Endodermal cell (in vitro differentiated cells): Measurements from ENCODE around the gene DCBLD1. TPM values are rescaled to one million over a fixed set of nuclear protein-coding genes. Genes with fewer than 3 reads are reported as not detected.

Source experiments
- DNase-seq: peaks from one replicate; pipeline ENCODE4 v3.0.0-alpha.2; 2017
- H3K27ac ChIP-seq: 2 replicates; pipeline ENCODE4 v1.5.1; 2013; ENCODE audit warnings: mild to moderate bottlenecking, low read depth, low read length, moderate library complexity
- H3K27me3 ChIP-seq: 2 replicates; pipeline ENCODE4 v1.6.1; 2013; ENCODE audit warnings: mild to moderate bottlenecking, low read length, moderate library complexity; ENCODE audit not compliant: insufficient read depth, control insufficient read depth, poor library complexity, severe bottlenecking
- H3K36me3 ChIP-seq: 2 replicates; pipeline ENCODE4 v1.7.0; 2013; ENCODE audit warnings: mild to moderate bottlenecking, low read length, moderate library complexity; ENCODE audit not compliant: control insufficient read depth, insufficient read depth
- H3K4me1 ChIP-seq: one replicate; pipeline ENCODE4 v1.7.0; 2013; ENCODE audit warnings: low read length; ENCODE audit not compliant: control insufficient read depth, insufficient read depth
- H3K4me3 ChIP-seq: 2 replicates; pipeline ENCODE4 v1.5.1; 2013; ENCODE audit warnings: mild to moderate bottlenecking, low read length, moderate library complexity
- H3K9ac ChIP-seq: 2 replicates; pipeline ENCODE4 v1.6.1; 2013; ENCODE audit warnings: mild to moderate bottlenecking, low read length, moderate library complexity; ENCODE audit not compliant: poor library complexity, severe bottlenecking; ENCODE audit errors: extremely low read depth
- H3K9me3 ChIP-seq: 2 replicates; pipeline ENCODE4 v1.6.1; 2013; ENCODE audit warnings: mild to moderate bottlenecking, low read length, moderate library complexity; ENCODE audit not compliant: control insufficient read depth
- H3K27ac Mint-ChIP-seq: 2 replicates; pipeline ENCODE4 v1.8.0; 2020; ENCODE audit warnings: mixed read lengths
- H3K27me3 Mint-ChIP-seq: 2 replicates; pipeline ENCODE4 v1.8.0; 2021; ENCODE audit warnings: mild to moderate bottlenecking, mixed read lengths; ENCODE audit not compliant: insufficient read depth
- H3K36me3 Mint-ChIP-seq: 2 replicates; pipeline ENCODE4 v1.8.0; 2020; ENCODE audit warnings: low read depth, mixed read lengths
- H3K4me1 Mint-ChIP-seq: 2 replicates; pipeline ENCODE4 v1.8.0; 2020; ENCODE audit warnings: mixed read lengths
- H3K4me3 Mint-ChIP-seq: 2 replicates; pipeline ENCODE4 v1.8.0; 2020; ENCODE audit warnings: mild to moderate bottlenecking, moderate library complexity, mixed read lengths
- H3K9me3 Mint-ChIP-seq: 2 replicates; pipeline ENCODE4 v1.8.0; 2020; ENCODE audit warnings: mild to moderate bottlenecking, mixed read lengths
- CTCF ChIP-seq: fragments of 200-600 bp; sonication (generic); conservative IDR thresholded peaks from 2 replicates; pipeline ENCODE4 v1.5.0; 2021; ENCODE audit warnings: antibody characterized with exemption, mild to moderate bottlenecking
- WGBS, 2 experiments: methylation state at CpG; one replicate each; pipeline versions ENCODE4 v1.1.5 to v1.1.7; 2013; ENCODE audit warnings: missing lambda C conversion rate in 2 of 2, mixed read lengths in 1 of 2; ENCODE audit not compliant: insufficient coverage in 1 of 2, insufficient read length in 1 of 2; 5-methylcytosine and 5-hydroxymethylcytosine counted together
- total RNA-seq, 2 donors: library from RNA; stranded (reverse); fragmentation: NEBNext Ultra II Directional in 1 of 2; extraction: Animal tissue kit (Norgen Biotek cat#: 25700) in 1 of 2; gene quantifications; 2 replicates in 1 of 2; 3 replicates in 1 of 2; pipeline ENCODE4 v1.2.1, GENCODE V29; 2021

DCBLD1 gene
- total RNA-seq, 2 donors from 2014 or later = 16.2 to 27.9 TPM

DNA sequence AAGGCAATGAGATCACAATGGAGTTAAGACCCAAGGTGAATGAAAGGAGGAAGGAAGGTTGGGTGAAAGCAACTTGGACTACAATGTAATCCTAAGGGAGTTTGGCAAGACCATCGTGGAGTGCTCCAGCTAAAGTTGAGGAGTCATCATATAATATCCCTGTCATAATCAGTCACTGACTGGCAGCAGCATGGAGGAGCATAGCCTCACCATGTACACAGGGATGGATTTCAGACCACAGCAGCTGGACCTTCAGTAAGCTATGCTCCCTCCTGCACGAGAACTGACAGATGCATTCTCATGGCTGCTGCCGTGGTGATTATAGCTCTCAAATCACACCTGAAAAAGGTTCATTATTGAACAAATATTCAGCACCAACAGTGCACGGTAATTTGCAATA, 76.8 kb downstream of the DCBLD1 start:
- Mint-ChIP-seq H3K27me3 (no peaks in the 10 kb centered on the region), H3K9me3 (no peaks in the 10 kb centered on the region), H3K36me3 (peaks cover 12% of the 10 kb centered on the region), H3K4me1 (no peaks in the 10 kb centered on the region), H3K27ac (no peak overlapping the region), H3K4me3 (no peak overlapping the region)
- no peaks in the 10 kb centered on the region for H3K27me3 ChIP-seq
- no peaks in the 10 kb centered on the region for H3K9me3 ChIP-seq
- no peak overlapping the region for H3K9ac ChIP-seq
- no peak overlapping the region for H3K27ac ChIP-seq
- H3K36me3 ChIP-seq = peaks cover 27% of the 10 kb centered on the region
- H3K4me3 ChIP-seq = no peak overlapping the region
- no peak for TF ChIP-seq CTCF
- WGBS, 2 experiments = 83% methylated on average over 4 of the region's 4 CpGs; no CpG with 5 or more reads in 1 of the 2 experiments
- no peaks in the 10 kb centered on the region for H3K4me1 ChIP-seq
- no peak for DNase-seq

DNA sequence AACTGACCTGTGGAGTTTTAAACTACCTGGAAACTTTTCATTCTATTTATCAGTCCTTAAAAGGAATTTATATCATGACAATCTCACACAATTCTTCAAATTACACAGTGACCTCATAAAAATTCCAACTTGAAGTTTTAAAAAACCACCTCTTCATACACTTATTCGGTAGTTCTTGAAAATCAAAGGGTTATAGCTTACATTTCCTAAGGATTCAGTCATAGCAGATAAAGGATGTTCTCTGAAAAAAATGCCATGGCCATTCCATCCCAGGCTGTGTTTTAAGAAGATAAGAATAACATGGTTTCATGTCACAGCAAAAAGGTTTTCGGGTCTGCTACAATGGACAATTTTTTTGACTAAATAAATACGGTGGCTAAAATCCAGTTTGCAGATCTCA, 78.7 kb downstream of the DCBLD1 start:
- no peaks in the 10 kb centered on the region for H3K27me3 ChIP-seq
- H3K36me3 ChIP-seq = peaks cover 43% of the 10 kb centered on the region
- no peaks in the 10 kb centered on the region for H3K4me1 ChIP-seq
- no peak overlapping the region for H3K27ac ChIP-seq
- H3K9ac ChIP-seq = no peak overlapping the region
- TF ChIP-seq CTCF = no peak
- H3K4me3 Mint-ChIP-seq = no peak overlapping the region
- H3K4me3 ChIP-seq = no peak overlapping the region
- H3K27ac Mint-ChIP-seq = no peak overlapping the region
- 91 to 100% methylated on average over 2 to 3 of the region's 3 CpGs for WGBS, 2 experiments
- H3K9me3 Mint-ChIP-seq = no peaks in the 10 kb centered on the region
- peaks cover 22% of the 10 kb centered on the region for H3K36me3 Mint-ChIP-seq
- no peaks in the 10 kb centered on the region for H3K9me3 ChIP-seq
- no peaks in the 10 kb centered on the region for H3K4me1 Mint-ChIP-seq
- H3K27me3 Mint-ChIP-seq = no peaks in the 10 kb centered on the region
- DNase-seq = no peak

DNA sequence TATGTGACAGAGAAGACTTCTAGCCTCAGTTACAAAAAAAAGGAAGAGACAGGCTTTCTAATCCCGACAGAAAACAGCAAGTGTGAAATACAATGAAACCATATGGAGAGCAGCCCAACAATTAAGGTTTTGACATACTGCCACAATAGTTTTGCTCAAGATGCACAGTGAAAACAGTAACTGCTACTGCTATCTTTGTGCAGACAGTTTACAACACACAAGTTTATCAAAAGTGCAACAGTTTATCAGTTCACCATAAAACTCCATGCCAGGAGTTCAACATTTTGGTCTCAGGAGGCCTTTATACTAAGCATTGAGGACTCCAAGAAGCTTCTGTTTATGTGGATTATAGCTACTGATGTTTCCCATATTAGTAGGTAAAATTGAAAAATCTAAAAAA, 82.2 kb downstream of the DCBLD1 start:
- TF ChIP-seq CTCF = no peak
- Histone ChIP-seq H3K27ac (no peak overlapping the region), H3K27me3 (no peaks in the 10 kb centered on the region), H3K9ac (no peak overlapping the region), H3K36me3 (peaks cover 70% of the 10 kb centered on the region), H3K4me1 (no peaks in the 10 kb centered on the region), H3K4me3 (no peak overlapping the region), H3K9me3 (no peaks in the 10 kb centered on the region)
- no peaks in the 10 kb centered on the region for H3K27me3 Mint-ChIP-seq
- DNase-seq = no peak
- H3K9me3 Mint-ChIP-seq = no peaks in the 10 kb centered on the region
- H3K4me3 Mint-ChIP-seq = no peak overlapping the region
- no peak overlapping the region for H3K27ac Mint-ChIP-seq
- H3K36me3 Mint-ChIP-seq = peaks cover 41% of the 10 kb centered on the region
- no peaks in the 10 kb centered on the region for H3K4me1 Mint-ChIP-seq
- 90 to 91% methylated on average over 1 of the region's 1 CpG for WGBS, 2 experiments
